Measurements from ENCODE around the gene H3-3A. TPM values are rescaled to one million over a fixed set of nuclear protein-coding genes. Genes with fewer than 3 reads are reported as not detected.

H3-3A gene
- total and polyA plus RNA-seq, 10 of the 15 experiments (the other 5 are each of a cell fraction or from before 2014, with no cell fraction given) = 215 to 486 (median 393) TPM

DNA sequence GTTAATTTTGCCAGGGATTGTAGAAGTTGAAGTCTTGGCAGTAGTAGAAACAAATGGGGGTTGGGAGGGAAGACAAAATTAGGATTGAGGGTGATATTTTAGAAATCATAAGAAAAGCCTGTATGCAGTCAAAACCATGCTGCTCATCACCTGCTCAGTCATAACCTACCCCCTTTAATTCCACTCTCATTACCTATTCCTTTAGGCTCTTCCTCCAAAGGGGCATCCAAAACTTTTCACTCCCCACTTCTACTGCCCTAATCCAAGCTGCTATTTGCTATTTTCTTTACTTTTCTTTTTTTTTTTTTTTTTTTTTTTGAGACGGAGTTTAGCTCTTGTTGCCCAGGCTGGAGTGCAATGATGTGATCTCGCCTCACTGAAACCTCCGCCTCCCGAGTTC lies 11.5 kb downstream of the H3-3A start:
- H3K9me3 ChIP-seq (replicated peaks; ENCODE audit: control insufficient read depth, insufficient read depth, low read length) = no peaks in the 10 kb centered on the region
- intact Hi-C loops (cut with micrococcal nuclease; ENCODE audit: unreplicated experiment) (no loop called here), in situ Hi-C loops (cut with MboI) (no loop called here)
- H3K79me2 ChIP-seq (ENCODE audit: control insufficient read depth, insufficient read depth, low read length) = peaks cover 7% of the 10 kb centered on the region
- no peak for DNase-seq (ENCODE audit: low read depth, low spot score)
- ATAC-seq = peak; percentile 11; the same call in 2 of the 3 replicates
- no peak overlapping the region for H2AFZ ChIP-seq (ENCODE audit: control insufficient read depth, low read depth, low read length)
- no peak overlapping the region for H3K9ac ChIP-seq (ENCODE audit: control insufficient read depth, insufficient read depth, low read length)
- ChIA-PET RAD21 (ENCODE audit: unreplicated experiment) (interaction anchor here (1.4 to 1.6 kb wide), 2 partner anchors 11 to 46 kb away, joined by 3 read pairs; no protein-coding TSS in a partner anchor), POLR2A (interaction anchor here (0.7 to 1.2 kb wide), 3 partner anchors 9 to 144 kb away, joined by 3 to 6 read pairs (median 4); no protein-coding TSS in a partner anchor), CTCF (interaction anchor here (1.4 to 1.9 kb wide), 2 partner anchors 9 to 35 kb away, joined by 3 to 21 read pairs; no protein-coding TSS in a partner anchor), SMC1A (ENCODE audit: uncharacterized antibody, unreplicated experiment) (interaction anchor here (0.7 to 2.3 kb wide), 2 partner anchors 9 to 99 kb away, joined by 3 to 10 read pairs; no protein-coding TSS in a partner anchor)
- H3K27me3 ChIP-seq (replicated peaks in 1 of 2; ENCODE audit: control insufficient read depth in 2 of 2, insufficient read depth in 2 of 2, low read length in 1 of 2) = no peaks in the 10 kb centered on the region
- no TSS peak for BruUV-seq (replicated peaks)
- no peaks in the 10 kb centered on the region for H3K4me1 ChIP-seq (ENCODE audit: control insufficient read depth, insufficient read depth, low read length)
- H4K20me1 ChIP-seq (ENCODE audit: control insufficient read depth, insufficient read depth) = no peaks in the 10 kb centered on the region
- 100% methylated on average over 3 of the region's 4 CpGs for WGBS (ENCODE audit: insufficient coverage, insufficient replicate concordance, low lambda C conversion rate, missing lambda C conversion rate)
- no peak overlapping the region for H3K4me2 ChIP-seq (ENCODE audit: control insufficient read depth, insufficient read depth)
- no peak overlapping the region for H3K27ac ChIP-seq (ENCODE audit: control insufficient read depth, insufficient read depth)
- no peak for TF ChIP-seq RFX5 (IDR thresholded peaks at IDR 0.05; ENCODE audit: low read depth, low read length)
- TF ChIP-seq RB1 (IDR thresholded peaks at IDR 0.05; ENCODE audit: borderline replicate concordance) = no peak
- TF ChIP-seq RBBP5 (conservative IDR thresholded peaks at IDR 0.05) = no peak
- TF ChIP-seq POLR2A (IDR thresholded peaks at IDR 0.05; ENCODE audit: low read depth, low read length) = 0 out of 2 replicates have a peak, but pooled peaks have one; percentile 7
- no peak for TF ChIP-seq IRF5 (IDR thresholded peaks at IDR 0.05; ENCODE audit: borderline replicate concordance)
- no peak for TF ChIP-seq SMC3 (IDR thresholded peaks at IDR 0.05; ENCODE audit: borderline replicate concordance, low read length)
- no peak for TF ChIP-seq SIX5 (IDR thresholded peaks at IDR 0.05; ENCODE audit: low read depth, low read length, severe bottlenecking)
- no peak for TF ChIP-seq ZNF274 (IDR thresholded peaks at IDR 0.05; ENCODE audit: insufficient read depth, insufficient read length)
- no peak overlapping the region for H3K4me3 ChIP-seq
- no peak for FAIRE-seq
- H3K36me3 ChIP-seq (ENCODE audit: control insufficient read depth in 2 of 2, insufficient read depth in 2 of 2, low read length in 1 of 2) = peaks cover 2 to 22% of the 10 kb centered on the region in 2 experiments; a peak in 3 of 4 replicates

All from GM12878 (cell line).